Measurements from ENCODE around the gene PREPL.

DNA sequence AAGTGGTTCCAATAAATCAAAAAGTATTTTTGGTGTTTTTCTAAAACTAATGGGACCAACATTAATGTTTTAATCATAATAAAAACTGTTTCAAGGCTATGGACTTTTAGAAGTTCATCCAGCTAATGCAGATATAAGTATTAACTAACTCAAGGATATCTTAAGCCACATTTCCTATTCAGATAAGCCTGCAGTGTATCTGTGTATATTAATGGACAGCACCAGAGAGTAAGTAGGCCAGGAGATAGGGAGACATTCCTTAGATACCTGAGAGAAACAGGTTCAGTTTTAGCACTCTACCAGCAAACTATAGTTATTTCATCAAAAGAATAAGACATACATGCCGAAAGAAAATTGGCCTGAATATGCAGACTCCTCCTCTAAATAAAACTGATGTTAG lies 27.3 kb downstream of the PREPL start:
- TF ChIP-seq, protein P1, sequence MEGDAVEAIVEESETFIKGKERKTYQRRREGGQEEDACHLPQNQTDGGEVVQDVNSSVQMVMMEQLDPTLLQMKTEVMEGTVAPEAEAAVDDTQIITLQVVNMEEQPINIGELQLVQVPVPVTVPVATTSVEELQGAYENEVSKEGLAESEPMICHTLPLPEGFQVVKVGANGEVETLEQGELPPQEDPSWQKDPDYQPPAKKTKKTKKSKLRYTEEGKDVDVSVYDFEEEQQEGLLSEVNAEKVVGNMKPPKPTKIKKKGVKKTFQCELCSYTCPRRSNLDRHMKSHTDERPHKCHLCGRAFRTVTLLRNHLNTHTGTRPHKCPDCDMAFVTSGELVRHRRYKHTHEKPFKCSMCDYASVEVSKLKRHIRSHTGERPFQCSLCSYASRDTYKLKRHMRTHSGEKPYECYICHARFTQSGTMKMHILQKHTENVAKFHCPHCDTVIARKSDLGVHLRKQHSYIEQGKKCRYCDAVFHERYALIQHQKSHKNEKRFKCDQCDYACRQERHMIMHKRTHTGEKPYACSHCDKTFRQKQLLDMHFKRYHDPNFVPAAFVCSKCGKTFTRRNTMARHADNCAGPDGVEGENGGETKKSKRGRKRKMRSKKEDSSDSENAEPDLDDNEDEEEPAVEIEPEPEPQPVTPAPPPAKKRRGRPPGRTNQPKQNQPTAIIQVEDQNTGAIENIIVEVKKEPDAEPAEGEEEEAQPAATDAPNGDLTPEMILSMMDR (conservative IDR thresholded peaks at IDR 0.05; ENCODE audit: low read depth, low read length), result no peak
- no peak for TF ChIP-seq POLR2A (IDR thresholded peaks at IDR 0.05; ENCODE audit: low read depth, low read length)
- no peak for TF ChIP-seq RFX5 (IDR thresholded peaks at IDR 0.05; ENCODE audit: low read depth, low read length)
- TF ChIP-seq, protein P2, sequence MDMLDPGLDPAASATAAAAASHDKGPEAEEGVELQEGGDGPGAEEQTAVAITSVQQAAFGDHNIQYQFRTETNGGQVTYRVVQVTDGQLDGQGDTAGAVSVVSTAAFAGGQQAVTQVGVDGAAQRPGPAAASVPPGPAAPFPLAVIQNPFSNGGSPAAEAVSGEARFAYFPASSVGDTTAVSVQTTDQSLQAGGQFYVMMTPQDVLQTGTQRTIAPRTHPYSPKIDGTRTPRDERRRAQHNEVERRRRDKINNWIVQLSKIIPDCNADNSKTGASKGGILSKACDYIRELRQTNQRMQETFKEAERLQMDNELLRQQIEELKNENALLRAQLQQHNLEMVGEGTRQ (IDR thresholded peaks at IDR 0.05; ENCODE audit: low read depth, low read length), result no peak
- TF ChIP-seq, protein P3, sequence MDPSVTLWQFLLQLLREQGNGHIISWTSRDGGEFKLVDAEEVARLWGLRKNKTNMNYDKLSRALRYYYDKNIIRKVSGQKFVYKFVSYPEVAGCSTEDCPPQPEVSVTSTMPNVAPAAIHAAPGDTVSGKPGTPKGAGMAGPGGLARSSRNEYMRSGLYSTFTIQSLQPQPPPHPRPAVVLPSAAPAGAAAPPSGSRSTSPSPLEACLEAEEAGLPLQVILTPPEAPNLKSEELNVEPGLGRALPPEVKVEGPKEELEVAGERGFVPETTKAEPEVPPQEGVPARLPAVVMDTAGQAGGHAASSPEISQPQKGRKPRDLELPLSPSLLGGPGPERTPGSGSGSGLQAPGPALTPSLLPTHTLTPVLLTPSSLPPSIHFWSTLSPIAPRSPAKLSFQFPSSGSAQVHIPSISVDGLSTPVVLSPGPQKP (IDR thresholded peaks at IDR 0.05; ENCODE audit: borderline replicate concordance, low read depth, low read length), result no peak

Measured in IMR-90 (cell line).